Large intestine (tissue), 3 donors: ENCODE measurements around the gene MRGPRF. TPM values are rescaled to one million over a fixed set of nuclear protein-coding genes. Genes with fewer than 3 reads are reported as not detected.

ENCODE experiments used
- DNase-seq, 2 donors: peaks; one replicate each; pipeline versions ENCODE4 v3.0.0 to v3.0.0-alpha.2; 2013
- H3K27ac ChIP-seq: one replicate; pipeline ENCODE4 v1.5.1; 2013; ENCODE audit warnings: low read length
- H3K27me3 ChIP-seq: 2 replicates; pipeline ENCODE4 v1.6.1; 2013; ENCODE audit warnings: low read length; ENCODE audit not compliant: control insufficient read depth, insufficient read depth
- H3K36me3 ChIP-seq: 2 replicates; pipeline ENCODE4 v1.6.1; 2013; ENCODE audit warnings: low read length; ENCODE audit not compliant: control insufficient read depth, insufficient read depth
- H3K4me1 ChIP-seq: one replicate; pipeline ENCODE4 v1.6.1; 2013; ENCODE audit warnings: low read length; ENCODE audit not compliant: control insufficient read depth, insufficient read depth
- H3K4me3 ChIP-seq: one replicate; pipeline ENCODE4 v1.5.1; 2013; ENCODE audit warnings: low read length
- H3K9me3 ChIP-seq: one replicate; pipeline ENCODE4 v1.6.1; 2013; ENCODE audit warnings: mild to moderate bottlenecking, low read depth, low read length, moderate library complexity; ENCODE audit not compliant: control insufficient read depth
- WGBS: methylation state at CpG from one replicate; pipeline ENCODE4 v1.1.5; 2013; ENCODE audit warnings: low lambda C conversion rate; ENCODE audit not compliant: insufficient coverage; 5-methylcytosine and 5-hydroxymethylcytosine counted together
- polyA plus RNA-seq: library from polyadenylated mRNA; unstranded; fragments of 120-200 nt; gene quantifications from one replicate; pipeline ENCODE4 v1.2.1, GENCODE V29; 2013

The MRGPRF gene
- polyA plus RNA-seq, 1 donor, result 17.6 TPM

GRCh38 chr11:69022260-69022659, 9.2 kb upstream of the MRGPRF start:
- no peak overlapping the region for H3K27ac ChIP-seq
- no peak for DNase-seq

GRCh38 chr11:69018924-69019323, 5.9 kb upstream of the MRGPRF start:
- WGBS, result no CpG with 5 or more reads among the region's 13 CpGs
- no peak overlapping the region for H3K27ac ChIP-seq
- peaks cover 9% of the 10 kb centered on the region for H3K27me3 ChIP-seq
- H3K9me3 ChIP-seq, result no peaks in the 10 kb centered on the region
- H3K4me1 ChIP-seq, result peaks cover 11% of the 10 kb centered on the region
- no peak for DNase-seq
- no peaks in the 10 kb centered on the region for H3K36me3 ChIP-seq
- no peak overlapping the region for H3K4me3 ChIP-seq

More at GRCh38 chr11:69022260-69022659, 9.2 kb upstream of the MRGPRF start:
- H3K4me3 ChIP-seq, result no peak overlapping the region
- H3K9me3 ChIP-seq, result no peaks in the 10 kb centered on the region
- WGBS, result no CpG with 5 or more reads among the region's 10 CpGs
- no peaks in the 10 kb centered on the region for H3K36me3 ChIP-seq
- no peaks in the 10 kb centered on the region for H3K27me3 ChIP-seq
- H3K4me1 ChIP-seq, result no peaks in the 10 kb centered on the region

- Histone ChIP-seq H3K4me1 (peaks cover 16% of the 10 kb centered on the region), H3K4me3 (no peak overlapping the region), H3K36me3 (no peaks in the 10 kb centered on the region), H3K27ac (no peak overlapping the region), H3K9me3 (peaks cover 7% of the 10 kb centered on the region), H3K27me3 (peaks cover 18% of the 10 kb centered on the region)
- no peak for DNase-seq
- WGBS, result no CpG with 5 or more reads among the region's 10 CpGs
Observed at GRCh38 chr11:69017951-69018350, 4.9 kb upstream of the MRGPRF start.

- peak overlapping the region; percentile 66 for H3K27ac ChIP-seq
- no peak for DNase-seq
- H3K4me3 ChIP-seq, result no peak overlapping the region
- no peaks in the 10 kb centered on the region for H3K36me3 ChIP-seq
- peaks cover 30% of the 10 kb centered on the region for H3K4me1 ChIP-seq
- WGBS, result no CpG with 5 or more reads among the region's 9 CpGs
- peaks cover 30% of the 10 kb centered on the region for H3K27me3 ChIP-seq
- H3K9me3 ChIP-seq, result peaks cover 7% of the 10 kb centered on the region
Observed at GRCh38 chr11:69014898-69015549, 2.0 kb upstream of the MRGPRF start.

GRCh38 chr11:69014084-69014851, 1.2 kb upstream of the MRGPRF start:
- H3K27me3 ChIP-seq, result peaks cover 30% of the 10 kb centered on the region
- H3K36me3 ChIP-seq, result no peaks in the 10 kb centered on the region
- no peak overlapping the region for H3K4me3 ChIP-seq
- no CpG with 5 or more reads among the region's 28 CpGs for WGBS
- H3K4me1 ChIP-seq, result peaks cover 37% of the 10 kb centered on the region
- peak overlapping the region; percentile 73 for H3K27ac ChIP-seq
- DNase-seq, result peak; percentile 58 to 73
- H3K9me3 ChIP-seq, result peaks cover 7% of the 10 kb centered on the region

- Histone ChIP-seq H3K4me3 (peak overlapping the region; percentile 45), H3K36me3 (no peaks in the 10 kb centered on the region), H3K4me1 (peaks cover 57% of the 10 kb centered on the region), H3K27me3 (peaks cover 30% of the 10 kb centered on the region), H3K9me3 (peaks cover 7% of the 10 kb centered on the region), H3K27ac (peak overlapping the region; percentile 73)
- DNase-seq, result no peak
- no CpG with 5 or more reads among the region's 21 CpGs for WGBS
Observed at GRCh38 chr11:69012092-69013008, 696 bp downstream of the MRGPRF start.

- Histone ChIP-seq H3K27me3 (peaks cover 30% of the 10 kb centered on the region), H3K4me3 (peak overlapping the region; percentile 35)
- DNase-seq, result no peak
Observed at GRCh38 chr11:69011624-69012091, 1.4 kb downstream of the MRGPRF start.

GRCh38 chr11:69010964-69011623, 2.0 kb downstream of the MRGPRF start:
- no CpG with 5 or more reads among the region's 43 CpGs for WGBS
- peak overlapping the region; percentile 35 for H3K4me3 ChIP-seq

More at GRCh38 chr11:69011624-69012091, 1.4 kb downstream of the MRGPRF start:
- peak overlapping the region; percentile 73 for H3K27ac ChIP-seq
- H3K36me3 ChIP-seq, result no peaks in the 10 kb centered on the region
- WGBS, result no CpG with 5 or more reads among the region's 9 CpGs
- peaks cover 7% of the 10 kb centered on the region for H3K9me3 ChIP-seq
- H3K4me1 ChIP-seq, result peaks cover 62% of the 10 kb centered on the region

GRCh38 chr11:69010361-69010891, 2.6 kb downstream of the MRGPRF start:
- Histone ChIP-seq H3K27ac (peak overlapping the region; percentile 87), H3K4me3 (peak overlapping the region; percentile 32), H3K4me1 (peaks cover 66% of the 10 kb centered on the region), H3K36me3 (no peaks in the 10 kb centered on the region), H3K27me3 (peaks cover 30% of the 10 kb centered on the region), H3K9me3 (peaks cover 7% of the 10 kb centered on the region)
- WGBS, result no CpG with 5 or more reads among the region's 9 CpGs
- DNase-seq, result no peak

More at GRCh38 chr11:69010964-69011623, 2.0 kb downstream of the MRGPRF start:
- no peaks in the 10 kb centered on the region for H3K36me3 ChIP-seq
- H3K4me1 ChIP-seq, result peaks cover 65% of the 10 kb centered on the region
- peak overlapping the region; percentile 87 for H3K27ac ChIP-seq
- peaks cover 30% of the 10 kb centered on the region for H3K27me3 ChIP-seq
- peak; percentile 81 to 90 for DNase-seq
- peaks cover 7% of the 10 kb centered on the region for H3K9me3 ChIP-seq
